Fibroblast of lung (primary cell): ENCODE data around the gene RSKR.

Source experiments
- CTCF ChIP-seq, 2 donors: IDR thresholded peaks in 1 of 2; conservative IDR thresholded peaks in 1 of 2; 1 replicate in 1 of 2; 2 replicates in 1 of 2; pipeline ENCODE4 v1.5.1; 2011 to 2012; ENCODE audit warnings: low read length in 2 of 2, control low read depth in 1 of 2, inconsistent platforms in 1 of 2, low read depth in 1 of 2, mild to moderate bottlenecking in 1 of 2
- EZH2 ChIP-seq: IDR thresholded peaks from 2 replicates; pipeline ENCODE4 v1.5.1; 2012; ENCODE audit warnings: low read length, control low read depth, mild to moderate bottlenecking; ENCODE audit errors: missing control alignments

GRCh38 chr17:28598389-28598788 lies 15.6 kb downstream of the RSKR start:
- no peak for TF ChIP-seq CTCF (conservative IDR thresholded peaks at IDR 0.05 in 1 of 2, IDR thresholded peaks at IDR 0.05 in 1 of 2; ENCODE audit: low read depth in 1 of 2, low read length in 2 of 2)
- TF ChIP-seq EZH2 = no peak
